ENCODE measurements around the gene GPR3. TPM values are rescaled to one million over a fixed set of nuclear protein-coding genes. Genes with fewer than 3 reads are reported as not detected.

Gene GPR3
- total RNA-seq, 1 donor from 2014 or later: 2.0 TPM

- Histone ChIP-seq H3K4me3 (peak overlapping the region; percentile 70 to 96), H3K9me3 (no peaks in the 10 kb centered on the region), H3K27me3 (no peaks in the 10 kb centered on the region), H3K36me3 (peaks cover 39 to 44% of the 10 kb centered on the region in 2 donors), H3K27ac (peak overlapping the region; percentile 97 to 99), H3K4me1 (peaks cover 21 to 23% of the 10 kb centered on the region in 2 donors)
- no peak for TF ChIP-seq CTCF (IDR thresholded peaks at IDR 0.05)
- intact Hi-C loops (cut with DNase I): loop anchor here (1.0 to 10.0 kb wide), 6 partner anchors 27 to 1759 kb away; partner anchors contain the start of genes FAM76A, GPR3, STX12 and TMEM200B
- DNase-seq (ENCODE audit: low spot score in 2 of 2): peak; percentile 66 to 95
These were observed 26.9 kb upstream of the GPR3 start for GRCh38 chr1:27365372-27366112.

GRCh38 chr1:27366113-27366410 lies 26.4 kb upstream of the GPR3 start:
- Histone ChIP-seq H3K4me3 (peak overlapping the region; percentile 70 to 96), H3K36me3 (peaks cover 34 to 39% of the 10 kb centered on the region in 2 donors), H3K4me1 (peaks cover 21 to 23% of the 10 kb centered on the region in 2 donors), H3K27me3 (no peaks in the 10 kb centered on the region), H3K27ac (peak overlapping the region; percentile 97 to 99), H3K9me3 (no peaks in the 10 kb centered on the region)
- TF ChIP-seq CTCF (IDR thresholded peaks at IDR 0.05): no peak
- DNase-seq (ENCODE audit: low spot score in 2 of 2): peak; percentile 50 to 91
- intact Hi-C loops (cut with DNase I): loop anchor here (1.0 to 10.0 kb wide), 3 partner anchors 191 to 1759 kb away; partner anchors contain the start of genes STX12 and TMEM200B

- peak; percentile 16 to 33 (median 31) for TF ChIP-seq CTCF (IDR thresholded peaks at IDR 0.05)
- Histone ChIP-seq H3K27ac (peak within 1 kb of the TSS; percentile 97 to 99), H3K4me1 (peaks cover 21 to 23% of the 10 kb centered on the region in 2 donors), H3K4me3 (peak within 1 kb of the TSS; percentile 70 to 96), H3K36me3 (peaks cover 28 to 33% of the 10 kb centered on the region in 2 donors), H3K9me3 (no peaks in the 10 kb centered on the region), H3K27me3 (no peaks in the 10 kb centered on the region)
- intact Hi-C loops (cut with DNase I): loop anchor here (1.0 to 10.0 kb wide), 3 partner anchors 191 to 1758 kb away; partner anchors contain the start of genes STX12 and TMEM200B
- DNase-seq (ENCODE audit: low spot score in 2 of 2): peak; percentile 76 to 96
These were observed 25.8 kb upstream of the GPR3 start, which contains the start of gene MAP3K6 for GRCh38 chr1:27366411-27367159. Gene MAP3K6, minus strand, starts transcription at chr1:27366961. Its CDS starts 364 bp downstream, at chr1:27366597.

GRCh38 chr1:27367160-27367650 lies 25.2 kb upstream of the GPR3 start:
- H3K4me1 ChIP-seq: peaks cover 21 to 23% of the 10 kb centered on the region in 2 donors

More at GRCh38 chr1:27367160-27367650, 25.2 kb upstream of the GPR3 start:
- Histone ChIP-seq H3K36me3 (peaks cover 22 to 27% of the 10 kb centered on the region in 2 donors), H3K27me3 (no peaks in the 10 kb centered on the region), H3K4me3 (peak overlapping the region; percentile 70 to 96), H3K27ac (peak overlapping the region; percentile 97 to 99), H3K9me3 (no peaks in the 10 kb centered on the region)
- no peak for DNase-seq (ENCODE audit: low spot score in 2 of 2)
- intact Hi-C loops (cut with DNase I): loop anchor here (2.0 to 10.0 kb wide), 2 partner anchors 406 to 1758 kb away; partner anchors contain the start of genes STX12 and TMEM200B
- TF ChIP-seq CTCF (IDR thresholded peaks at IDR 0.05): no peak

Measured in ascending aorta (tissue), 2 donors.